ENCODE results near the gene CFAP65.

Gene CFAP65

DNA sequence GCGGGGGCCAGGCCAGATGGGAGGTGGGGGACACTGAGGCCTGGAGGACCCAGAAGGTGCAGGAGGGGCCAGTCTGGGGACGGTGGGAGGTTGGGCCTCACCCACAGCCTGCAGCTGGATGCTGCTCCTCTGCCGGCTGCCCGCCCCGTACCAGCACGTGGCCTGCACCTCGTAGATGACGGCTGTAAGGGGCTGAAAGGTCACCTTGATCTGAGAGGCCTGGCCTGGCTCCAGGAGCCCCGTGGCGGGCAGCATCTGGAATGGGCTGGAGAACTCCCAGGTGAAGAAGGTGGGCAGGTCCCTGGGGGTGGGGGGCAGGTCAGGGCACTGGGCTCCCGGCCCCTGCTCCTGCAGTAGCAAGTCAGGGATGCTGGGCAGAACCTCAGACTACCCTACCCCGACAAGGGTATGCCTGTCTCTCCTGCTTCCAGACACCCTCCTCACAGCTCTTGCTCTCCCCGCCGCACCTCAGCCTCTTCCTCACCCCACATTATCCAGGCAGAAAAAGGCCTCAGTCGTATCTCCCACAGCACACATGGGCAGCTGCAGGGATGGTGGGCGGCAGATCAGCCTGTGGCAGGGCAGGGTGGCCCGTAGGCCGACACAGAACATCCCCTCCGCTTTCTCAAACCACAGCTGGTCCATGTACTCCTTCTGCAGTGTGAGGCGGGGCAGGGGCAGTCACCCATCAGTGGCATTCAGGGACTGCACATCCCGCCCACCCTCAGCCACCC, 10.1 kb downstream of the CFAP65 start:
- DNase-seq (ENCODE audit: low spot score) = no peak

DNA sequence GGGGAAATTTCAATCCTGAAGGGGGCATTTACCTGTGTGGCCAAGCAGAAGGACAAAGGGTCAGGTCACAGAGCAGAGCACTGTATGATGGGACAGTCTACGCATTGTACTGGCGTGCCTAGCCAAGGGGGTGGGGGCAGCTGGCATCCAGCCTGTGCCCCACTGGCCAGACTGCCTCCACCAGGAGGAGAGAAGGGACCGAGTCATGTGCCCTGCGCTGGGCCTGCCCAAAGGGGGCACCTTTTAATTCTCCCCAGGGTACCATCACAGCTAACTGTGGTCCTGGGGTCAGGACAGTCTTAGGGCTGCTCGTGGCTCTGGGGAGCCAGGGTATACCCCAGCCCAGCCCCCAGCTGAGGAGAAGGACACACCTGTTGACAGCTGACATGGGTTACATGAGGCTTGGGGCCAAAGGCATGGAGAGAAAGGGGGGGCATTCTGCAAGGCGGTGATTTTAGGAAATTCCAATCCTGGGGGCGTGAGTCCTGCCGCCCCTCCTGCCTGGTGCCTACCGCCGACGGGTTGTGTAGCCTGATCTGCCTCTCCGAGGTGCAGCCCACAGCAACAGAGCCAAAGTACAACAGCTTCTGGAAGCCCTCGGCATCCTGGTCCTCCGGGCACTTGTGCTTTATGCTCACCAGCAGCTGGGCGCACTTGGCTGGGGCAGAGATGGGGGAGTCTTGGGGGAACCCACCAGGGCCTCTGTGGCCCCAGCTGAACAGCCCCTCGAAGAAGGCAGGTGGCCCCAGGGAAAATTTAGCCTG, 11.0 kb downstream of the CFAP65 start:
- DNase-seq (ENCODE audit: low spot score) = no peak

DNA sequence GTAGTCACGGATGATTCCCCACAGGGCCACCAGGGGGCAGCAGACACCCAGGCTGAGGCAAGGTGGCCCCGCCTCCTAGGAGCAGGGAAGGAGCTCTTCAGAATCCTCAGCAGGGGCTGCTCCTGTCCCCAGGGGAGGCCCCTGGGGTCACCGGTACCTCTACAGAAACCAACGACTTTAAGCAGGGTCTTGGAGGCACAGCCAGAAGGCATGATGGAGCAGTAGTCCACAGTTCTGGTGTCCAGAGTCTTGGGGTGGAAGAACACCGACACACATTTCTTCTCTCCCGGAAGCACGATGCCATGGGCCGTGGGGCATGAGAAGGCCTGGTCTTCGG, 11.5 kb downstream of the CFAP65 start:
- DNase-seq (ENCODE audit: low spot score) = peak; percentile 73

DNA sequence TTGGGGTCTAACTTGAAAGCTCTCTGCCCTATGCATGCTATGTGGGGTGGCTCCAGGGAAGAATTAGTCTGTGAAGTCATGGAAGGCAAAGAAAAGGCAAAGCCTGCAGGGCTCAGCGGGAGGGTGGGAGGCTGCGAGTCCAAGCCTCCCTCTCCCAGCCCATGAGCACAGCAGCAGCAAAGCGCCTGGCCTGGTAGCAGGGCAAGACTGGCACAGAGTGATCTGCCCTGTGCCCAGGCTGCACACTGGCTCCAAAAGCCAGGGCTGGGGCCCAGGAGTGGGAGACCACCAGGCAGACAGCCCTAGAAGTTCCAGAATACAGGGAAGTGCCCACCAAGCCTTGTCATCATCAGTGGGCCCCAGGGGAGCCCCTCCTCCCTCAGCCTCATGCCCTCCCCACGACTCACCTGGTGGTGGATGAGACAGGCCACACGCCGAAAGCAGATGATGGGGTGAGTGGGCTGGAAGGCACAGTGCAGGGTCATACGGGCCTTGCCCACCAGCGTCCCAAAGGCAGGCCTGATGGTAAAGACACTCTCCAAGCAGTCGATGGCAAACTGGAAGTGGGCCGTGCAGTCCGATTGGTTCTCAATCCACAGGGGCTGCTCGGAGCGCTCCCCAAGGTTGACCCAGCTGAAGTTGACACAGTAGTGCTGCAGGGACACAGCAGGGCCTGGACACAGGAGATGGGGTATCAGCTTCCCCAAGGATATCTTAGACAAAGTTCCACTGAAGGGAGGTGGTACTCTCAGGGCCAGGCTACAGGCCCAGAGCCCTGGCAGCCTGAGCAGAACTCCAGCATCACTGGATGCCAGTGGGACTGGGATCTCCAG, 12.1 kb downstream of the CFAP65 start:
- no peak for DNase-seq (ENCODE audit: low spot score)

DNA sequence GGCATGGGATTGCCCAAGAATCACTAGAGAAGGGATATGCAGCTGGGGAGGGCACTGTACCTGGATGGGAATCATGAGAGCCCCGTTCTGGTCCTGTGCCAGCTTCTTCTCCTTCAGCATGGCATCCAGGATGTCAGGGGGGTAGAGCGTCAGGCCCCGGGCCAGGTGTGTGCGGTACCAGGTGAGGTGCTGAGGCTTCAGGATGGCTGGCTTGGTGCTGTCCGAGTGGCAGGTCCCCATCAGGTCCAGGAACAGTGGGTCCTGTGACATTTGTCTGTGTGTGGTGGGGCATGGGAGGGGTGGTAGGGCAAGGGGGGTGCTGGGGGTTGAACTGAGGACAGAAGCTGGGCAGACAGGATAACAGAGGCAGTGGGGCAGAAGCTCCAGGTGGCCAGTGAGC, 13.2 kb downstream of the CFAP65 start:
- DNase-seq (ENCODE audit: low spot score) = no peak

DNA sequence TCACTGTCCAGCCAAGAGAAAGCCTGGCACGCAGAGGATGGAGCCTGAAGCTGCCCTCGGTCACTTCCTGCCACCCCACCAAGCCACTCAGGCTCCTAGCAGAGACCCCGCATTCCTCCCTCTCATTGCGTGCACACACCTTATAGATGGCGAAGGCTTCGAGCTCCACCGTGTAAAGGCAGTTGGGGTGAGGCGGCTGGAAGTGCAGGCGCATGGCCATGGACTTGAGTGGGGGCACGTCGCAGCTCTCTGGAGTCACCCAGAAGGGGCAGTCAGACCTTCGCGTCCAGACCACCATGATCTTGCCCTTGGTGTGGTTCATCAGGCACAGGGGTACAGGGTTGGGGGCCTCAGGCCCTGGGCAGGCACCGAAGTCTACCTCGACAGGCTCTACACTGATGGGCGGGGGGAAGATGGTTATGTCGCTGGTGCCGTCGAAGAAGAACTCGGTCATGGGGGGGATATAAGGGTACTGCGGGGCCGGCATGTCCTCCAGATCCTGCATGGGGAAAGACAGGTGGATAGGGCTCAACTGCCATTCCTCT, 13.7 kb downstream of the CFAP65 start:
- no peak for DNase-seq (ENCODE audit: low spot score)

DNA sequence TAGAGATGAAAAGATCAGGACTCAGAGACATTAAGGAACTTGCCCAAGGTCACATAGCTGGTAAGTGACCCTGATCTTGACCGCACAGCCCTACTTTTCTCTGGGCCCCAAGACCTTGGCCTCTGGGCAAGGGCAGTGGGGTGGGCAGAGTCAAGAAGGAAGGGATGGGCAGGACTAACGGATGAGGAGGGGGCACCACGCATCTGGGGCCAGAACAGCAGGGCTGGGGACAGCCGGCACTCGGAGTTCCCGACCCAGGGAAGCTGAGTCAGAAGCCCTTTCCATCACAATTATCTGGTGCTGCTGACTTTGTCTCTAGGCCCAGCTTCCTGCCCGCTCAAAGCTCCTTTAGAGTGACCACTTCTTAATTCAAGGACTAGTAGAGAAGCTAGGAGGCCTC, 14.4 kb downstream of the CFAP65 start:
- no peak for DNase-seq (ENCODE audit: low spot score)

DNA sequence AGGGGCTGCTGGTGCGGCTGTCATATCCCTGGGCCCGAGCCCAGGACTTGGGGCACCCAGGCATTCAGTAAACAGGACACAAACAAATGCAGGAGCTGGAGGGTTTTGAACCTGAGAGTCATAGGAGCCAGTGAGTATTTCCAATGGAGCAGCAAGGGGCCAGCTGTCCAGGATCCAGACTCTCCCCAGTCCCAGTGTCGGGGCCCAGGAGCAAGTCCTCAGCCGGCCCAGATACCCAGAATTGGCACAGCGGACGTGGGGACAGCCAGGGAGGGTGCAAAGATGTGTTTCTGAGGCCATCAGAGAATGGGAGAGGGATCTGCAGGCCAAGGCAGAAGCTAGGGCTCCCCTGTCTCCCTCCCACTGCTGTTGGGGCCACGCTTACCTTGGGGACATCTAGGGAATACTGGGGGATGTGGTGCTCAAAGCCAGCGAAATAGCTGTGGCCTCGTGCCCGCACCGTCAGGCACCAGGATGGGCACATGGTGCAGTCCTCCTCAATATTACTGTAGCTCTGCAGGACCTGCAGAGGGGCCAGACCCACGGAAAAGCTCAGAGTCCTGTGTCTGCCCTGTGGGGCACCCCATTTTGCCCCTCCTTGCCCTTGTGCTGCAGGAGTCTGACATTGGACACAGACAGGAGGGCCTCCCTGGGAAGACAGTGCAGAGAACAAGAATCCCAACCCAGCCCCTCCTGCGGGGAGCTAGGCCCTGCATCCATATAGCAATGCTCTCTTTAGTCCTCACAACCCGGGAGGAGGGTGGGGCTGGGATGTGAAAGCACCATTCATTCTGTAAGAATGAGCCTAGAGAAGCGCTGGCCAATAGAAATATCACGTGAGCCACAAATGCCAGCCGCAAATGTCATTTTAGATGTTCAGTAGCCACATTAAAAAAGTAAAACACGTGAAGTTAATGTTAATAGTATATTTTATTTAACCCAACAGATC, 15.4 kb downstream of the CFAP65 start:
- DNase-seq (ENCODE audit: low spot score) = no peak

DNA sequence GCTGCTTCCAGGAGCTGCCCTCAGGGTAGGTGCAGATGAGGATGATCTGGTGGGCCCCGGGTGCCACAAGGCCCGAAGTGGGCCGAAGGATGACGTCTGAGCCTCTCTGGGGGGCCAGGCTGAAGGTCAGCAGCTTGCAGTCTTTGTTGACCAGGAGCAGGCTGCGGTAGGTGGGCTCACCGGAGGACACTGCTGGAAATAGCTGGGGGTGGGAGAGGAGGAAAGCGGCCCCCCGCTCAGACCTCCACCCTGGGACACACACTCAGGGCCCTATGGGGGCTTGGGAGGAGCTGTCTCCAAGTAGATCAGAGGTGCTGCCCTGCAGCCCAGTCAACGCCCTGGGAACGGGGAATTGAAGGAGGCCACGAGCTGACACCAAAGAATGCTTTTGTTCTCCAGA, 17.3 kb downstream of the CFAP65 start:
- no peak for DNase-seq (ENCODE audit: low spot score)

DNA sequence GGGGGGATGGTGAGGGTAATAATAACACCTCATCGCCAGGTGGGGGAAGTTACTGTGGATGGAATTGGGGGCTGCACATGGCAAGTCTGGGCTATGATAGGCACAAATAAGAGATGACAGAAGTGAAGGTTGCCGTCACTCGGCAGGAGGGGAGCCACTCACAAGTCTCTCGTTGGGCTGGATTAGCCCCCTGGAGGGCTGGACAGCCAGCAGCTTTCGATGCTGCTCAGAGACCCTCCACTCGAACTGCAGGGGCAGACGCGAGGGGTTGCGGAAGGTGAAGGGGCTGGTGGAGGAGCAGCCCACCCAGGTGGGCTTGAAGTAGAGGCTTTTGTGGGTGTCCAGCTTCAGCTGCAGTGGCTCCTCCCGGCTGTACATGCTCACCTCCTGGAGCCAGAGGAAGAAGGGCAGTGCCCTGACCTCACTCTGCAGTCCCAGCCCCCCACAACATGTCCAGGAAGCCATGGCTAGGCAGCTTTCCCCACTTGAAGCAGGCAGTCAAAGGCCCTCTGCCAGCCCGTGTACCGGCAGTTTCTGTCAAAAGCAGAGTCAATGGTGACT, 18.2 kb downstream of the CFAP65 start:
- DNase-seq (ENCODE audit: low spot score) = no peak

DNA sequence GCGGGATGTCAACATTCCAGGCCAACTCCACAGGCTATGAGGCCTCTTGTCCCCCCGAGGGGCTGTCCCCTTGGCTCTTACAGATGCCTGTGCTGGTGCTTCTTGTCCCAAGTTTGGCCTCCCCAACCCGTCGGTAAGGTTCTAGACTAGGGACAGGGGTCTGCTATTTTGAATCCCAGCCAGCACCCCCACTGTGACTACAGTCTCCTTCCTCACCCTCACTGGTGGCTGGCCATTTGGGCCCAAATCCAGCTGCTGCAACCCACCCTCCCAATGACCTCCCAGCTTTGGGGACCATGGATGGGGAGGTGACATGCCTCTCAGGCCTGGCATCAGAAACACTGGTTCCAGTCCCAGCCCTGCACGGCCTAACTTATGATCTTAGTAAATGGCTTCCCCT, 18.7 kb downstream of the CFAP65 start:
- DNase-seq (ENCODE audit: low spot score) = no peak

DNA sequence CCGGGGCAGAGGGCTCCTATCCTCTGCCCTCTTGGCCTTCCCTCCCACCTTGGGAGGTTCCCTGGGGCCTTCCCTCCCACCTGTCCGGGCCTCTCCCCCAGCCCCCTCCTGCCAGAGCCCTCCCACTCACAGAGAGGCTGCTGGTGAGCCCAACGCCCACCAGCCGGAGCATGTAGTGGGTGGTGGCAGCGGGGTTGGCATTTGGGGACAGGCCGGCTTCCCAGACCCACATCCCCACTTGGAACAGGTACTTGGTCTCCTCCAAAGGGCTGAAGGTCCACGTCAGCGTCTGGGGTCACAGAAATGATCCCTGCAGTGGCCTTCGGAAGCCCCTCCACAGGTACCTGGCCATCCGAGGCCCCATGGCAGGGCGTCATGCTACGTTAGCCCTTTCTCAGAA, 19.3 kb downstream of the CFAP65 start:
- DNase-seq (ENCODE audit: low spot score) = no peak

DNA sequence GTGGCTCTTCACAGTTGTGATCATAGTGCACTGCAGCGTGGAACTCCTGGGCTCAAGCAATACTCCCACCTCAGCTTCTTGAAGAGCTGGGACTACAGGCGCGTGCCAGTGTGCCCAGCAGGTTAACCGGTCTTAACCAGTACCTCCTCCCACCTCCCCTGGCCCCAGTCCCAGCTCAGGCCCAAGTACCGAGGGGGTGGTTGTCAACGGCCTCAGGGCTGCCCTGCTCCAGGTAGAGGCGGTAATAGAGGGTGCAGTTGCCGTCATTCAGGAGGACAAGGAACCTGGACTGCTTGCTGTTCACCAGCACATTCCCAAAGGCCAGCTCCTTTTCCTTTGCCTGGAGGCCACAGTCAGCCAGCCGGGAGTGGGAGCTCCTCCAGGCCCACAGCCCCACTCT, 19.7 kb downstream of the CFAP65 start:
- no peak for DNase-seq (ENCODE audit: low spot score)

DNA sequence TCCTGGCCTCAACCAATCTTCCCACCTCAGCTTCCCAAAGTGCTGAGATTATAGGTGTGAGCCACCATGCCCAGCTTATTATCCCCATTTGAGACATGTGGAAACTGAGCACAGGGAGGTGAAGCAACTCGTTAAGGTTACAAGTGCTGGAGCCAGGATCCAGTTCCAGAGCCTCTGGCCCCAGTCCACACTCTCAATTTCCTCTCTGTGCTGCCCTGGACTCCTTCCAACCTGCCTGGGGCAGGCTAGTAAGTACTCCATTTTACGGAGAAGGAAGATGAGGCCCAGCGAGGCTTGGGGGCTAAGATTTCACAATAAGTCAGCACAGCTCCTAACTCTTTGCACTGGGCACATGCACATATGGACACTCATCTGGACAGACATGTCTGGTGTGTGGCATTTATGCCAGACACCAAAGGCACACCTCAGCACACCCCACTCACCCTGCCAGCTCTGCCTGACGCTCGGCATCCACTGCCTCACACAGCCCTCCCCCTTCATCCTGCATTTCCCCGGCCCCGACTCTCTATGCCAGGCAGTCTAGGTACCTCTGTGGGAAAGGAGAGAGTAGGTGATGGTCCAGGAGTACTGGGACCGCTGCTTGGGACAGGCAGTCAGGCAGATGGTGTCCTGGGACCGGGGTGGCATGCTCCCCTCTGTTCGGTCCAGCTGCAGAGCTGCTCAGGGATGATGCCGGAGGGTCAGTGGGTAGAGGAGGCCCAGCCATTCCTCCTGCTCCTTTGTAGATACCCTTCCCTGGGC, 20.5 kb downstream of the CFAP65 start:
- DNase-seq (ENCODE audit: low spot score) = no peak

DNA sequence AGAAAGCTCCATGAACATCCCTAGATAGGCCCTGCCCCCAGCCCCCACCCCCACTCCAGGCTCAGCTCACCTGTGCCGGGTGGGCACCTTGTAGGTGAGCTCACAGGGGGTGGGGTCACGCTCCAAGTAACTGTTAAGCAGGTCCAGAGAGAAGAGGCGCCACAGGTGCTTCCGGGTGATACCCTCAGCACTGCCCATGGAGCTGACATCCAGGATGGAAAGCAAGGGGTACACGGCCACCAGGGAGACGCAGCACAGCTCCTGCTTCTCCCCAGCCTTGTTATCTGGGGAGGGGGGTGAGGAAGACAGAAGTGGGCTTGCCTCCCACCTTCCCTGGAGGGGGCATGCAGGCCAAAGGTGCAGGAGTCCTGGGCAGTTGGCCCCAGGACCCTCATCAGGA, 21.9 kb downstream of the CFAP65 start:
- no peak for DNase-seq (ENCODE audit: low spot score)

DNA sequence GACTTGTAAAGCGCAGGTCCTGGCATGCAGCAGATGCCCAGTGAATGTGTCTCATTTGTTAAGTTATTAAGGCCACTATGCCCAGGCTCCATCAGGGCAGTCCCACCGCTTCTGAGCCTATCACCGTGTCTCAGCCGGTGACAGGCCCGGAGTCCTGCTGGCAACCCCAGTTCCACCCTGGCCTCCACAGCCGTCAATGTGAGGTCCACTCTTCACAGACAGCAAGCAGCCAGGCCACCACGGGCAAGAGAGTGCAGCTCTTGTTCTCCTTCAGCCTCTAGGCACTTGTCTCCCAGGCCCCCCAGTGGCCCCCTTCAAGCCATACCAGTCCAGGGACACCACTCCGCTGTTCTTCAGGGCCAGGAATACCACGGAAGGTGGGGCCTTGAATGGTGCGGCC, 22.6 kb downstream of the CFAP65 start:
- no peak for DNase-seq (ENCODE audit: low spot score)

DNA sequence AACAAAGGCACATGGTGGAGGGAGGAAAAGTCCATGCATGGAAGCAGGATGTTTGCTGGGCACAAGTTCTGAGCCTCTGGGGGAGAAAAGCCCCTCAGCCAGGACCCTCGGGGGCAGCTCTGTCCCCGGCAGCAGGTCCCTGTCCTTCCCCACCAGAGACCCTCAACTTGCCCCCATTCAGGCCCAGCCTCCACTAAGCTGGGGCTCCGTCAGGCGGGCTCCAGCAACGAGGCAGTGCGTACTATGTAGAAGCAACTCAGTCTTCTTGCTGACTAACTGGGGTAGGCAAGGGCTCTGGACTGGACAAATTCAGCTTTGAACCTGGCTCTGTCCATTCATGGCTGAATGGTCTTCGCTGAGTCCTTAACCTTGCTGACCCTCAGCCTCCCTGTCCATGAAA, 23.0 kb downstream of the CFAP65 start:
- DNase-seq (ENCODE audit: low spot score) = no peak

DNA sequence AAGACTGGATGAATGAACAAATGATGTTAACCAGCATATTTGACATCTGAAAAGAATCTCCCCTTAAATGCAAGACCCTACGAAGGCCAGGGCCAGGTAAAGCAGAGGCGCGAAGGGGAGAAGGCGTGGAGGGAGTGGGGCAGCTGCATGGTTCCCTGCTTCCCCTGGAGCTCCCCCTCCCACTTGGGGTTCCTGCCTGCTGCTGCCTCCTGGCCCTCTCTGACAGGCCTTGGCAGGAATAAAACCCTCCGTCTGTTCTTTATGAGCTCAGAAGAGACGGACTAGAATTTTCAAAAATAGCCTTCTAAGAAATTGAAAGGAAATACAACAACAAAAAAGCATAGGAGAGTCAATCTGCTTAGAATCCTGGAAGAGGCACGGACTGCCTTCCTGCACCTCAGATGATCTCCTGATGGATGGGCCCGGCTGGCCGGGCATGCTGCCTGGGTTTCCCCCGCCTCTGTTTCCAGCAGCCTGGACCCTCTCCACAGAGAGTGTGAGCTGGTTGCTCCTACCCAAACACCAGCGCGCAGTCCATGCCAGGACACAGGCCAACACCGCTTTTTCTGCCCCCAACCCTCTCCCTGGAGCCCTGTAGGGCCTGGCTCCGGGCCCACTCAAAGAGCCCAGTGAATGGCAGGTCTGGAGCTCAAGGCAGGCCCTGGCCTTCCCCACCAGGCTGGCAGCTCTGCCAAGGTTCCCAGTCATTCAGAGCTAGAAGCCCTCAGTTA, 23.9 kb downstream of the CFAP65 start:
- no peak for DNase-seq (ENCODE audit: low spot score)

DNA sequence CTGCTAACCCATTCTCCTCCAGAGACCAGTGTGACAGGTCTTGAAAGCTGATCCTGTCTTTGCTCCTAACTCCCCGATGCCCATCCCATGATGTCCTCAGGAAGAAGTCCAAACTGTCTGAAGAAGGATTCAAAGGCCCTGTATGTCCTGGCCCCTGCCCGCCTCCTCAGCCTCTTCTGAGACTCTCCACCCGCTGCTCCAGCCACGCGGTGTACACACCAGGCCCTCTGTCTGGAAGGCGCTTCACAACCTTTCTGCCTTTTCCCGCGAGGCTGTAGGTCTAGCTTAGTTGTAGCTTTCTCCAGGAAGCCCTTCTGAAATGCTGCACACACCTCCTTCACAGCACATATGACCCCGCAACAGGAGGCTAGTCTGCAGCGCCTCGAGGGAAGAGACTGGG, 24.6 kb downstream of the CFAP65 start:
- DNase-seq (ENCODE audit: low spot score) = no peak

DNA sequence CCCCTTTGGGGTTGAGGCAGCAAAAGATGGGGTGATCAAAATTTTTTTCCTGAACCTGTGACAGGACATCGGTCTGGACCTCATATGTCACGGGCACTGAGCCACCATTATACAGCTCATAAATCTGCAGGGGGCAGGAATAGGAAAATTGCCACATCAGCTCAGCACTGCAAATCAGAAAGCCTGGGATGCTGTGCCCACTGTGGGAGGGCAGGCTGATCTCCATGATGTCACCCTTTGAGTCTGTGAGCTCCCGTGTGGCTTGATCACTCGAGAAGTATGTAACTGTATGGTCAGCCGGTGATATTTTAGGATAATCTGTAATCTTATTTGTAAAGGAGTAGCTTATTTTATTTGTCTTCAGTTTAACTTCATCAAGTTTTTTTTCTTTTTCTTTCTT, 30.4 kb downstream of the CFAP65 start:
- no peak for DNase-seq (ENCODE audit: low spot score)
